DMS53 treated with DMSO at 0.1 percent for 48 hours (cell line): Measurements from ENCODE around the gene RPL5.
A peak's percentile ranks its signal among the peaks of the same experiment; 100 is the strongest.

Experiments used
- DNase-seq: peaks from one replicate; lab custom pipeline; 2025; ENCODE audit not compliant: unreplicated experiment; lab: John Stamatoyannopoulos, UW

Gene RPL5

GRCh38 chr1:92817986-92818764, 13.7 kb upstream of the RPL5 start:
- peak; percentile 39 for DNase-seq

GRCh38 chr1:92820024-92820423, 11.8 kb upstream of the RPL5 start:
- DNase-seq, result no peak

- DNase-seq, result no peak
These were observed 11.3 kb upstream of the RPL5 start for GRCh38 chr1:92820551-92820950.

- DNase-seq, result no peak
These were observed 9.0 kb upstream of the RPL5 start for GRCh38 chr1:92822879-92823278.

GRCh38 chr1:92826792-92827191, 5.0 kb upstream of the RPL5 start:
- DNase-seq, result peak; percentile 54

- DNase-seq, result no peak
These were observed 475 bp upstream of the RPL5 start for GRCh38 chr1:92831368-92831761.

- DNase-seq, result peak; percentile 29
These were observed 786 bp downstream of the RPL5 start for GRCh38 chr1:92832537-92833114.

GRCh38 chr1:92833840-92834239, 2.0 kb downstream of the RPL5 start:
- DNase-seq, result no peak

GRCh38 chr1:92834617-92835016, 2.8 kb downstream of the RPL5 start:
- DNase-seq, result no peak

GRCh38 chr1:92837062-92837461, 5.2 kb downstream of the RPL5 start:
- no peak for DNase-seq

- DNase-seq, result no peak
These were observed 6.7 kb downstream of the RPL5 start for GRCh38 chr1:92838519-92838918.

GRCh38 chr1:92839442-92839841, 7.6 kb downstream of the RPL5 start:
- no peak for DNase-seq

GRCh38 chr1:92840600-92840999, 8.8 kb downstream of the RPL5 start:
- no peak for DNase-seq

- no peak for DNase-seq
These were observed 10.5 kb downstream of the RPL5 start for GRCh38 chr1:92842082-92843045.

GRCh38 chr1:92843046-92843423, 11.2 kb downstream of the RPL5 start:
- no peak for DNase-seq

GRCh38 chr1:92843429-92844352, 11.9 kb downstream of the RPL5 start:
- DNase-seq, result no peak

GRCh38 chr1:92844439-92844838, 12.6 kb downstream of the RPL5 start:
- DNase-seq, result no peak

GRCh38 chr1:92845908-92846307, 14.1 kb downstream of the RPL5 start:
- no peak for DNase-seq

GRCh38 chr1:92848201-92848600, 16.4 kb downstream of the RPL5 start:
- no peak for DNase-seq

- DNase-seq, result no peak
These were observed 18.2 kb downstream of the RPL5 start for GRCh38 chr1:92850019-92850418.

GRCh38 chr1:92851729-92852128, 19.9 kb downstream of the RPL5 start:
- no peak for DNase-seq
